GM12892 (cell line): ENCODE results near the gene MAML3.

Source experiments
- POLR2A ChIP-seq: IDR thresholded peaks from 2 replicates; pipeline ENCODE4 v1.6.1; 2011; ENCODE audit warnings: low read depth, low read length, control low read depth
- POLR2AphosphoS5 ChIP-seq: IDR thresholded peaks from 2 replicates; pipeline ENCODE4 v1.6.1; 2011; ENCODE audit warnings: low read depth, low read length, control low read depth
- TAF1 ChIP-seq: IDR thresholded peaks from 2 replicates; pipeline ENCODE4 v1.6.1; 2011; ENCODE audit warnings: low read depth, mild to moderate bottlenecking, control low read depth, low read length, borderline replicate concordance

- TF ChIP-seq POLR2A (no peak), POLR2AphosphoS5 (no peak), TAF1 (no peak)
Measured at GRCh38 chr4:140095694-140096482, 58.1 kb downstream of the MAML3 start.
